ENCODE results near the gene DUOX1. TPM values are rescaled to one million over a fixed set of nuclear protein-coding genes. Genes with fewer than 3 reads are reported as not detected.

Gene DUOX1
- total and polyA plus RNA-seq, 2 of the 13 experiments (the other 11 are each of a cell fraction or from before 2014, with no cell fraction given): 0.03 TPM; not detected in 1

GRCh38 chr15:45198337-45199135, 68.7 kb downstream of the DUOX1 start (continued):
- no peak; the same call in 1 of the 2 replicates for TF ChIP-seq ZNF607 (CRISPR knock-in tag; IDR thresholded peaks at IDR 0.05; ENCODE audit: borderline replicate concordance)
- peak; percentile 88 for TF ChIP-seq CREB1 (IDR thresholded peaks at IDR 0.05)
- peak; percentile 88 for TF ChIP-seq CREB1 (CRISPR knock-in tag; IDR thresholded peaks at IDR 0.05)
- no peak for TF ChIP-seq PRDM15 (CRISPR knock-in tag; IDR thresholded peaks at IDR 0.05)
- no peak for TF ChIP-seq CHCHD3 (CRISPR knock-in tag; IDR thresholded peaks at IDR 0.05)
- no peak; the same call in 1 of the 2 replicates for TF ChIP-seq DR1 (CRISPR knock-in tag; IDR thresholded peaks at IDR 0.05)
- no peak for TF ChIP-seq ZNF562 (CRISPR knock-in tag; IDR thresholded peaks at IDR 0.05; ENCODE audit: borderline replicate concordance)
- TF ChIP-seq ZNF580 (CRISPR knock-in tag; IDR thresholded peaks at IDR 0.05; ENCODE audit: borderline replicate concordance, low read depth): peak; percentile 30; the same call in 1 of the 2 replicates
- peak; percentile 33; the same call in 1 of the 2 replicates for TF ChIP-seq ELF1 (CRISPR knock-in tag; IDR thresholded peaks at IDR 0.05)
- TF ChIP-seq ZFP1 (CRISPR knock-in tag; IDR thresholded peaks at IDR 0.05): peak; percentile 64; the same call in 1 of the 2 replicates
- TF ChIP-seq ZBTB10 (CRISPR knock-in tag; IDR thresholded peaks at IDR 0.05; ENCODE audit: borderline replicate concordance): 0 out of 2 replicates have a peak, but pooled peaks have one; percentile 11
- TF ChIP-seq ZNF615 (CRISPR knock-in tag; IDR thresholded peaks at IDR 0.05; ENCODE audit: borderline replicate concordance): peak; percentile 87; the same call in 1 of the 2 replicates
- TF ChIP-seq ZMYM4 (CRISPR knock-in tag; IDR thresholded peaks at IDR 0.05): peak; percentile 76
- TF ChIP-seq NR2F6 (IDR thresholded peaks at IDR 0.05): no peak
- TF ChIP-seq NR2F6 (CRISPR knock-in tag; IDR thresholded peaks at IDR 0.05): peak; percentile 44; the same call in 1 of the 2 replicates
- TF ChIP-seq ZBTB4 (CRISPR knock-in tag; IDR thresholded peaks at IDR 0.05; ENCODE audit: borderline replicate concordance): no peak
- TF ChIP-seq ZBTB7A (CRISPR knock-in tag; IDR thresholded peaks at IDR 0.05): peak; percentile 81
